Thyroid gland (tissue), 4 donors: ENCODE measurements around the gene COL25A1.

Experiments
- CTCF ChIP-seq, 6 experiments: fragments of 200-600 bp in 3 of 6; fragments of 450-650 bp in 3 of 6; sonication (generic) in 3 of 6; IDR thresholded peaks; one replicate each; pipeline ENCODE4 v1.5.1; 2016 to 2019; ENCODE audit warnings: antibody characterized with exemption in 6 of 6, mild to moderate bottlenecking in 2 of 6, inconsistent platforms in 1 of 6, moderate library complexity in 1 of 6
- POLR2A ChIP-seq, 2 donors: fragments of 450-650 bp; IDR thresholded peaks; one replicate each; pipeline ENCODE4 v1.6.1; 2017; ENCODE audit warnings: antibody characterized with exemption in 2 of 2, mild to moderate bottlenecking in 2 of 2, moderate library complexity in 1 of 2

GRCh38 chr4:108825737-108826136 is 476.7 kb downstream of the COL25A1 start:
- TF ChIP-seq CTCF (IDR thresholded peaks at IDR 0.05) (no peak), POLR2A (IDR thresholded peaks at IDR 0.05) (no peak)
